Measurements from ENCODE around the gene MAGEA2.
"Not testable (repeated sequence)": the region's sequence is repeated elsewhere in the genome, so short reads cannot be mapped to it uniquely, and the experiment has no call there.

MAGEA2 gene

DNA sequence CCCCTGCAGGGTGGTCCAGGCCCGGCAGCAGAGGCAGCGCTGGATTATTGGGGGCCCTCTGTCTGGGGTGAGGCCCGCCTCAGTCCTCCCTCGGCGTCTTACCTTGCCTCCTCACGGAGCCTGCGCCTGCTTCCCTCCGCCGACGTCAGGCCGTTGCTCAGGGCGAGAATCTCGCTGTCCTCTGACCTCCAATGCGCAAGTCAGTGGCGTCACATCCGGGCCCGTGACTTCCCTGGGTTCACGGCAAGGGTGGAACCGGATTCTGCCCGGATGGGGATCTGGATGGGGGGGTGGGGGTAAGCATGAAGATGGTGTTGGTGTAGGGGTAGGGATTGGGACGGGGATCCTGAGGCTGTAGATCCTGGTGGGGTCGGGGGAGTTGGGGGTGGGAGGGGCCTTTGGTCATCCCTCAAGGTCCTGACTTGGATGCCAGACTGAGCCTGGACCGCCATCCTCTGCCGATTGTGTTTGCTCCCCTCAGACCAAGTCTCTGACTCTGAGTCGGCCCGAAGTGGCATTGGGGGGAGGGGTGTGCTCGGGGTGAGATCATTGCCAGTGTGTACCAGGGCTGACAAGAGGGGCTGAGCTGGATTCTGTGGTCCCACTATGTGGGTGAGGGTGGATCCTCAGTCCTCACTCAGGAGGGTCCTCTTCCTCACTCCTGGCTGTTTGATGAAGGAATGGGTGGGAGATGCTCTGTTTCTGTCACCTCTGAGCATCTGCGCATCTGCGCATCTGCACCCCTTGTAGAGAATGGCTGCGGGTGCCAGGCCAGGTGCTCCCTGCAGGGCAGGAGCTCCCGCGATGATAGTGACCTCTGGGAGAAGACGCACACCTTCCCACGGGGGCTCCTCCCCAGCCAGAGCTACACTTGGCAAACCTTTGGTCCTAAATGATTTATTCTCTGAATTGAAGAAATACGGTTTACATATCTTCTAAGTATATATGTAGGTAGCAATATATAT is at the start of gene MAGEA2:
Gene MAGEA2, minus strand, starts transcription at position 157 of the 965 bp plus-strand sequence. CDS start 2,479 bp downstream, outside the sequence.
- not testable (repeated sequence) for H3K4me3 ChIP-seq, H3K27ac ChIP-seq

DNA sequence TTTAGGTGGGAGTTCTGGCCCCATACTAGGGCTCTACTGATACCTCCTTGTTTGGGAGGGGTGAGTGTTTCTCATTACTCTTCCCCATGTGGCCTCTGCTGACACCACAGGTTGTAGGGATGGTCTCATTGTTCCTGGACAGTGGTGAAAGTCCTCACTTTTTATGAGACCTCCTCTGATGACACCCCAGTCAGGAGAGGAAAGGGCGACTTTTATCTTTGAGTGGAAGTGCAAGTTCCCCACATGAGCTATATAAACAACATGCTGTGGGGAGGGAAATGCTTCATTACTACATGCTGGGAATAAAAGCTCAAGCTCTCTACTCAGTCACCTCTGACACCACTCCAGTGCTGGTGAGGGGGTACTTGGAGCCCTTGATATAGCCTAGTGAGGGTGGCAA is 45.3 kb upstream of the MAGEA2 start:
- Histone ChIP-seq H3K27ac (no peak overlapping the region), H3K4me3 (no peak overlapping the region)

GRCh38 chrX:152787062-152787461 is 33.4 kb upstream of the MAGEA2 start:
- H3K27ac ChIP-seq, result not testable (repeated sequence)

DNA sequence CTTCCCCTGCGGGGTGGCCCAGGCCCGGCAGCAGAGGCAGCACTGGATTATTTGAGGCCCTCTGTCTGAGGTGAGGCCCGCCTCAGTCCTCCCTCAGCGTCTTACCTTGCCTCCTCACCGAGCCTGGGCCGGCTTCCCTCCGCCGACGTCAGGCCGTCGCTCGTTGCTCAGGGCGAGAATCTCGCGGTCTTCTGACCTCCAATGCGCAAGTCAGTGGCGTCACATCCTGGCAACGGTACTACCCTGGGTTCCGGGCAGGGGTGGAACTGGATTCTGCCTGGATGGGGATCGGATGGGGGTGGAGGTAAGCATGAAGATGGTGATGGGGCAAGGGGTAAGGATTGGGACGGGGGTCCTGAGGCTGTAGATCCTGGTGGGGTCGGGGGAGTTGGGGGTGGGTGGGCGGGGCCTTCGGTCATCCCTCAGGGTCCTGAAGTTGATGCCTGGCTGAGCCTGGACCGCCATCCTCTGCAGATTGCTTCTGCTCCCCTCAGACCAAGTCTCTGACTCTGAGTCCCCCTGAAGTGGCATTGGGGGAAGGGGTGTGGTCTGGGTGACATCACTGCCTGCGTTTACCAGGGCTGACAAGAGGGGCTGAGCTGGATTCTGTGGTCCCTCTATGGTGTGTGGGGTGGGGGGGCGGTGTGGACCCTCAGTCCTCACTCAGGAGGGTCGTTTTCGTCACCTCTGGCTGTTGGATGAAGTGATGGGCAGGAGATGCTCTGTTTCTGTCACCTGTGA is 16.1 kb upstream of the MAGEA2 start, which contains the start of gene MAGEA6:
Gene MAGEA6, minus strand, starts transcription at position 141 of the 741 bp plus-strand sequence. CDS start 2,039 bp downstream, outside the sequence.
- H3K27ac ChIP-seq, result not testable (repeated sequence)

More at GRCh38 chrX:152787062-152787461, 33.4 kb upstream of the MAGEA2 start:
- H3K4me3 ChIP-seq, result not testable (repeated sequence)

DNA sequence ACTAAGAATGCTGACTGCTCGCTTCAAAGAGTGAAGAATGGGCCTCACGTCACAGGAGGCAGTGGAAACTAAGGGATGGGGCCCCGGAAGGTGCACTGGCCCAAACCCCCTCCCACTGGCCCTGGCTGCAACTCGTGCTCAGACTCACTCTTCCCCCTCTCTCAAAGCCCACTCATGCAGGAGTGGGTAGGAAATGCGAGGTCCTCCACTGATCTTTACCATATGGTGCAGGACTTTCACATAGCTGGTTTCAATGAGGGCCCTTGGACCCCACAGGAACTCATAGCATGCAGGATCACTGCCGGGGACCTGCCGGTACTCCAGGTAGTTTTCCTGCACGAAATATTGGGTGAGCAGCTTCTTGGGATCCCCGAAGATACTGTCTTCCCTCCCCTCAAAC is 12.9 kb upstream of the MAGEA2 start:
- H3K4me3 ChIP-seq, result not testable (repeated sequence)

More for the DNA sequence above, 16.1 kb upstream of the MAGEA2 start, which contains the start of gene MAGEA6:
- H3K4me3 ChIP-seq, result not testable (repeated sequence)

DNA sequence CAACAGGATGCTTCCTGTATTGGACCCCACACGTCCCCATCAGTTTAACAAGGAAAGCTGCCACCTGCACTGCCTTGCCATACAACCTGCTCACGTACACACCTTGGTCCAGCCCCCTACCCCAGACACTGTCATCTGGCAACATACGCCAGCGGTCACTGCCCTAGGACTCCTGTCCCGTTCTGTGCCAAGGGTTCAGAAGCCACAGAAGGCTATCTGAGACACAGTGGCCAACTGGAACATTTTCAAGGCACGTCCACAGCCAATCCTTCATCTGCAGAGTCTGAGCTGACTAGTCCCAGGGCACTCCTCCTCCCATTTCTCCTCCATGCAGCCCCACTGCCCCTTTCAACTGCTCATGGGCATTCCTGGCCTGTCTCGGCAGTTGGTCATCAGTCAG is 7.9 kb upstream of the MAGEA2 start:
- not testable (repeated sequence) for H3K4me3 ChIP-seq, H3K27ac ChIP-seq

More for the DNA sequence above, 12.9 kb upstream of the MAGEA2 start:
- H3K27ac ChIP-seq, result not testable (repeated sequence)

DNA sequence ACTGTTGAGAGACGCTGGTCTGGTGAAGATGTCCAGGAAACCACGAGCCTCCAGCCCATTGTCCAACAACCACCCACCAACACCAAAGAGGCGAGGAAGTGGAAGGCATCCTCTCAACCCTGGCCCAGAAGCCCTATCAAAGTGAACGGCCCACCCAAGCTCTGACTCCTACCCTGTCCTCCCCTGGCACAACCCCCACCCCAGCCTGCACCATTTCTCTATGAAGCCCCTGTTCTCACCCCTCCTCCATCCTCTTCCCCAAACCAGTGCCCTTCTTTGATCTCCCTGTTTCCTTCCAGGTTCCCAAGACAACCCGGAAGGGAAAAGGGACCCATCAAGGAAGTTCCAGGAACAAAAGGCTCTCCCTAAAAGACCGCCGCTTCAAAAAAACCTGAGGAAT is 5.9 kb upstream of the MAGEA2 start:
- not testable (repeated sequence) for H3K4me3 ChIP-seq, H3K27ac ChIP-seq

DNA sequence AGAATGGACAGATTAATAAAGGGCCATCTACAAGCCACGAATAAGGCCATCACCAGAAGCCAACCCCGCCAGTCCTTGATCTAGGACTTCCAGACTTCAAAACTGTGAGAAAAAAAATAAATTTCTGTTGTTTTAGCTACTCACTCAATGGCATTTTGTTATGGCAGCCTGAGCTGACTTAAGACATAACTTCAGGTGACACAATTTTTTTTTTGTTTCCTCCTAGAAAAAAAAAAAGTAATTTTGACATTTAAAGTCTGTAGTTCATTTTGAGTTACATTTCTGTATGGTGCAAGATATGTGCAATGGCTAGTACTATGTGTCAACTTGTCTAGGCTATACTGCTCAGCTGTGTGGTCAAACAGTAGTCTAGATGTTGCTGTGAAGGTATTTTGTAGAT is 5.3 kb upstream of the MAGEA2 start, which contains the start of gene CSAG3:
Gene CSAG3, plus strand, starts transcription at position 301 of the 400 bp plus-strand sequence.
- H3K27ac ChIP-seq, H3K4me3 ChIP-seq: not testable (repeated sequence)

DNA sequence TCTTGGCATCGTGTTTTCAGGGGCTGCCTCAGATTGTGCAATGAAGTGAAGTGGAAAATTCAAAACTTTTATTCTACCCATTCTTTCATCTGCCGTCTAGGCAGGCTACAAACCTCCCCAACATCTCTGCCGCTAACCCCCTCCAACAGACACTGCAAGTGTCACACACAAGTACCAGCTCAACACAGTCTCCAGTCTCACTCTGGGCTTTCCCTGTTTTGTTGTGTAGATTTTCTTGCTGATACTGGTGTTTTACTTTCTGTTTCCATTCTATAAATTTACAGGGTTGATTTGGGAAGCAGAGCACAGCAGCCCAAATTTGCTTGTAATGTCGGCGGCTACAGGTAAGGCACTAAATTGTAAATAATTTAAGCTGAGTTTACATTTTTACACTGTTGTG is 1.2 kb upstream of the MAGEA2 start:
- not testable (repeated sequence) for H3K27ac ChIP-seq, H3K4me3 ChIP-seq

- Histone ChIP-seq H3K27ac (no peak overlapping the region), H3K4me3 (no peak overlapping the region)
Observed at GRCh38 chrX:152738560-152738959, 15.1 kb downstream of the MAGEA2 start.

DNA sequence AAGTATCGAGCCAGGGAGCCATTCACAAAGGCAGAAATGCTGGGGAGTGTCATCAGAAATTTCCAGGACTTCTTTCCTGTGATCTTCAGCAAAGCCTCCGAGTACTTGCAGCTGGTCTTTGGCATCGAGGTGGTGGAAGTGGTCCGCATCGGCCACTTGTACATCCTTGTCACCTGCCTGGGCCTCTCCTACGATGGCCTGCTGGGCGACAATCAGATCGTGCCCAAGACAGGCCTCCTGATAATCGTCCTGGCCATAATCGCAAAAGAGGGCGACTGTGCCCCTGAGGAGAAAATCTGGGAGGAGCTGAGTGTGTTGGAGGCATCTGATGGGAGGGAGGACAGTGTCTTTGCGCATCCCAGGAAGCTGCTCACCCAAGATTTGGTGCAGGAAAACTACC is 17.1 kb downstream of the MAGEA2 start:
- H3K27ac ChIP-seq, H3K4me3 ChIP-seq: not testable (repeated sequence)

- Histone ChIP-seq H3K4me3 (no peak overlapping the region), H3K27ac (no peak overlapping the region)
Observed at GRCh38 chrX:152735860-152736511, 17.7 kb downstream of the MAGEA2 start.

DNA sequence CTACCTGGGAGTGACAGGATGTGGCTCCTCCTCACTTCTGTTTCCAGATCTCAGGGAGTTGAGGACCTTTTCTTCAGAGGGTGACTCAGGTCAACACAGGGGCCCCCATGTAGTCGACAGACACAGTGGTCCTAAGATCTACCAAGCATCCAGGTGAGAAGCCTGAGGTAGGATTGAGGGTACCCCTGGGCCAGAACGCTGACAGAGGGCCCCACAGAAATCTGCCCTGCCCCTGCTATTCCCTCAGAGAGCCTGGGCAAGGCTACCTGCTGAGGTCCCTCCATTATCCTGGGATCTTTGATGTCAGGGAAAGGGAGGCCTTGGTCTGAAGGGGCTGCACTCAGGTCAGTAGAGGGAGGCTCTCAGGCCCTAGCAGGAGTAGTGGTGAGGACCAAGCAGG is 18.5 kb downstream of the MAGEA2 start:
- H3K4me3 ChIP-seq, result no peak overlapping the region
- no peak overlapping the region for H3K27ac ChIP-seq

DNA sequence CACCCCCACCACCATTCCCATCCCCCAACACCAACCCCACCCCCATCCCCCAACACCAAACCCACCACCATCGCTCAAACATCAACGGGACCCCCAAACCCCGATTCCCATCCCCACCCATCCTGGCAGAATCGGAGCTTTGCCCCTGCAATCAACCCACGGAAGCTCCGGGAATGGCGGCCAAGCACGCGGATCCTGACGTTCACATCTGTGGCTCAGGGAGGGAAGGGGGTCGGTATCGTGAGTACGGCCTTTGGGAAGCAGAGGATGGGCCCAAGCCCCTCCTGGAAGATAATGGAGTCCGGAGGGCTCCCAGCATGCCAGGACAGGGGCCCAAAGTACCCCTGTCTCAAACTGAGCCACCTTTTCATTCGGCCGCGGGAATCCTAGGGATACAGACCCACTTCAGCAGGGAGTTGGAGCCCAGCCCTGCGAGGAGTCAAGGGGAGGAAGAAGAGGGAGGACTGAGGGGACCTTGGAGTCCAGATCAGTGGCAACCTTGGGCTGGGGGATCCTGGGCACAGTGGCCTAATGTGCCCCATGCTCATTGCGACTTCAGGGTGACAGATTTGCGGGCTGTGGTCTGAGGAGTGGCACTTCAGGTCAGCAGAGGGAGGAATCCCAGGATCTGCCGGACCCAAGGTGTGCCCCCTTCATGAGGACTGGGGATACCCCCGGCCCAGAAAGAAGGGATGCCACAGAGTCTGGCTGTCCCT is 19.3 kb downstream of the MAGEA2 start:
- not testable (repeated sequence) for H3K4me3 ChIP-seq, H3K27ac ChIP-seq

- Histone ChIP-seq H3K4me3 (no peak within 1 kb of the TSS), H3K27ac (no peak within 1 kb of the TSS)
Observed at GRCh38 chrX:152733261-152733975, 20.2 kb downstream of the MAGEA2 start, which contains the start of the genes CSAG1 and MAGEA12. Gene CSAG1, minus strand, starts transcription at chrX:152733721. Its CDS starts 1,261 bp downstream, at chrX:152732460. Gene MAGEA12, plus strand, starts transcription at chrX:152733757. Its CDS starts 2,405 bp downstream, at chrX:152736162.

DNA sequence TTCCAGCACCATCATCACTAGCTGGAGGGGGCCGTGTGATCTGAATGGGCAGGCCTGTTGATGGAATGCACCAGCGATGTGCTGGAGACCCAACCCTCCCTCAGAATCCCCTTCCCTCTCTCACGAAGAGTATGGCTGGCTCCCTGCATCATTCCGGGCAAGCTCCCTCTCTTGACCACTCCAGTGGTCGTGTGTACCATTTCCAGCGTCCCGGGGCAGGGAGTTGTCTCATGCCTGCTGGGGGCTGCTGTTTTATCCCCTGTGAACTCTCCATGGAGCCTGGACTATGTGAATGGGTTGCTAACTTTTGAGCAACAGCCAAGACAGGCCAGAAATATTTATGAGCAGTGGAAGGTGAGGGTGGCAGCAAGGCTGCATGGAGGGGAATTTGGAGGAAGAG is 28.2 kb downstream of the MAGEA2 start:
- Histone ChIP-seq H3K4me3 (no peak overlapping the region), H3K27ac (no peak overlapping the region)

GRCh38 chrX:152713815-152714787 is 39.5 kb downstream of the MAGEA2 start, which contains the start of gene MAGEA2B:
Gene MAGEA2B, plus strand, starts transcription at chrX:152714628. Its CDS starts 2,479 bp downstream, at chrX:152717107.
- H3K27ac ChIP-seq, H3K4me3 ChIP-seq: not testable (repeated sequence)

Measured in skin epidermis (tissue), 12 donors.